Adrenal gland (tissue), 12 donors: ENCODE measurements around the gene MRPS10. TPM values are rescaled to one million over a fixed set of nuclear protein-coding genes. Genes with fewer than 3 reads are reported as not detected.

Experiments used
- DNase-seq, 7 donors: peaks; one replicate each; pipeline ENCODE4 v3.0.0-alpha.2; 2019 to 2020
- H3K27ac ChIP-seq, 5 donors: fragments of 200-600 bp; sonication (generic) in 4 of 5; 1 replicate in 3 of 5; 2 replicates in 2 of 5; pipeline versions ENCODE4 v1.5.1 to v1.8.0; 2016 to 2020; ENCODE audit warnings: mild to moderate bottlenecking in 1 of 5
- H3K27me3 ChIP-seq: fragments of 200-600 bp; 2 replicates; pipeline ENCODE4 v1.8.0; 2021
- H3K36me3 ChIP-seq, 2 donors: fragments of 200-600 bp; replicated peaks in 1 of 2; 1 replicate in 1 of 2; 2 replicates in 1 of 2; pipeline versions ENCODE4 v1.5.1 to v1.8.0; 2018 to 2022
- H3K4me1 ChIP-seq, 2 donors: fragments of 200-600 bp; replicated peaks in 1 of 2; 1 replicate in 1 of 2; 2 replicates in 1 of 2; pipeline versions ENCODE4 v1.5.1 to v1.8.0; 2018 to 2021
- H3K4me3 ChIP-seq, 4 donors: fragments of 200-600 bp; sonication (generic) in 3 of 4; one replicate each; pipeline ENCODE4 v1.5.1; 2016 to 2018
- H3K9me3 ChIP-seq, 3 donors: fragments of 200-600 bp; sonication (generic) in 1 of 3; replicated peaks in 1 of 3; 1 replicate in 2 of 3; 2 replicates in 1 of 3; pipeline versions ENCODE4 v1.5.1 to v1.8.0; 2016 to 2021
- POLR2A ChIP-seq, 2 donors: fragments of 450-650 bp; IDR thresholded peaks; one replicate each; pipeline ENCODE4 v1.6.1; 2017; ENCODE audit warnings: antibody characterized with exemption in 2 of 2, mild to moderate bottlenecking in 2 of 2, moderate library complexity in 1 of 2
- WGBS, 4 donors: extraction: QIAGEN DNeasy Blood & Tissue Kit in 2 of 4; methylation state at CpG; one replicate each; pipeline versions ENCODE4 v1.1.5 to v1.1.7; 2013 to 2017; 5-methylcytosine and 5-hydroxymethylcytosine counted together
- intact Hi-C, 2 donors: fragments of 100-400 bp; cut with DNase I; formaldehyde crosslinking; loops; one replicate each; pipeline versions ENCODE4 v1.14.1 to v1.15.0; 2022 to 2023
- polyA plus RNA-seq, 3 donors: library from polyadenylated mRNA; stranded (reverse); fragments of 200-250 nt in 2 of 3; fragments of 350-450 nt in 1 of 3; fragmentation: Illumina TruSeq in 1 of 3; extraction: RNeasy Lipid Tissue Mini Kit (QIAGEN cat#74804) in 1 of 3; gene quantifications; one replicate each; pipeline ENCODE4 v1.2.3, GENCODE V29; 2013 to 2014
- total RNA-seq, 9 donors: library from RNA; depleted of rRNA in 4 of 9; stranded (reverse); fragments of >200 nt in 4 of 9; fragments of 120-200 nt in 1 of 9; fragmentation: NEBNext Ultra II Directional in 1 of 9; extraction: Animal tissue kit (Norgen Biotek cat#: 25700) in 1 of 9; gene quantifications; one replicate each; pipeline versions ENCODE4 v1.1.0 to v1.2.4, GENCODE V29; 2013 to 2023
- TF ChIP-seq, protein P1 (sequence below), 6 experiments: fragments of 450-650 bp in 4 of 6; fragments of 200-600 bp in 2 of 6; sonication (generic) in 1 of 6; IDR thresholded peaks; 1 replicate in 5 of 6; 2 replicates in 1 of 6; pipeline versions ENCODE4 v1.5.1 to v1.8.0; 2016 to 2021; ENCODE audit warnings: antibody characterized with exemption in 6 of 6, mild to moderate bottlenecking in 2 of 6, moderate library complexity in 1 of 6
- donor health status: healthy with polysubstance abuse.
- donor health status: Bipolar disorder and iron deficiency.
- donor health status: DM: yes; HTN: yes; CAD: no.
- donor health status: DM: no; HTN: no; CAD: no.
- donor health status: DM: no; HTN: no; CAD: no.
- donor health status: DM: yes; HTN: yes; CAD: no.

MRPS10 gene
- total and polyA plus RNA-seq, 12 donors: 14.7 to 67.4 (median 34.0) TPM

DNA sequence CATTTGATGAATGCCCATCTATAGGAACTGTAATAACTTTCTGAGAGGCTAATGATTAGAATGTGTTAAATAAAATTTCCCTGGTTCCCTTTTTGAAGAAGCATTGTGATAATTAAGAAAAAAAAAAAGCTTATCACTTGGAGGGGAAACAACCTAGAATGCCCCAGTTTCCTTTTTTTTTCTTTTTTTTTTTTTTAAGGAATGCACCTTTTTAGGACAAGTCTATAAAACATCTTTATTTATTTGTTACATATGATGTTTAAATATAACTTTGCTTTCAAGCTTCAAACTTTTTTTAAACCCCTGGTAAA, 7.3 kb upstream of the MRPS10 start:
- no peak for DNase-seq
- H3K4me1 ChIP-seq: peaks cover 0 to 14% of the 10 kb centered on the region in 2 donors
- H3K27me3 ChIP-seq: no peaks in the 10 kb centered on the region
- intact Hi-C loops: no loop called here
- H3K4me3 ChIP-seq: no peak overlapping the region
- TF ChIP-seq, protein P1, sequence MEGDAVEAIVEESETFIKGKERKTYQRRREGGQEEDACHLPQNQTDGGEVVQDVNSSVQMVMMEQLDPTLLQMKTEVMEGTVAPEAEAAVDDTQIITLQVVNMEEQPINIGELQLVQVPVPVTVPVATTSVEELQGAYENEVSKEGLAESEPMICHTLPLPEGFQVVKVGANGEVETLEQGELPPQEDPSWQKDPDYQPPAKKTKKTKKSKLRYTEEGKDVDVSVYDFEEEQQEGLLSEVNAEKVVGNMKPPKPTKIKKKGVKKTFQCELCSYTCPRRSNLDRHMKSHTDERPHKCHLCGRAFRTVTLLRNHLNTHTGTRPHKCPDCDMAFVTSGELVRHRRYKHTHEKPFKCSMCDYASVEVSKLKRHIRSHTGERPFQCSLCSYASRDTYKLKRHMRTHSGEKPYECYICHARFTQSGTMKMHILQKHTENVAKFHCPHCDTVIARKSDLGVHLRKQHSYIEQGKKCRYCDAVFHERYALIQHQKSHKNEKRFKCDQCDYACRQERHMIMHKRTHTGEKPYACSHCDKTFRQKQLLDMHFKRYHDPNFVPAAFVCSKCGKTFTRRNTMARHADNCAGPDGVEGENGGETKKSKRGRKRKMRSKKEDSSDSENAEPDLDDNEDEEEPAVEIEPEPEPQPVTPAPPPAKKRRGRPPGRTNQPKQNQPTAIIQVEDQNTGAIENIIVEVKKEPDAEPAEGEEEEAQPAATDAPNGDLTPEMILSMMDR (IDR thresholded peaks at IDR 0.05): no peak
- TF ChIP-seq POLR2A (IDR thresholded peaks at IDR 0.05): no peak
- H3K9me3 ChIP-seq: no peaks in the 10 kb centered on the region
- H3K36me3 ChIP-seq: peaks cover 0 to 9% of the 10 kb centered on the region in 2 donors
- H3K27ac ChIP-seq: no peak overlapping the region

DNA sequence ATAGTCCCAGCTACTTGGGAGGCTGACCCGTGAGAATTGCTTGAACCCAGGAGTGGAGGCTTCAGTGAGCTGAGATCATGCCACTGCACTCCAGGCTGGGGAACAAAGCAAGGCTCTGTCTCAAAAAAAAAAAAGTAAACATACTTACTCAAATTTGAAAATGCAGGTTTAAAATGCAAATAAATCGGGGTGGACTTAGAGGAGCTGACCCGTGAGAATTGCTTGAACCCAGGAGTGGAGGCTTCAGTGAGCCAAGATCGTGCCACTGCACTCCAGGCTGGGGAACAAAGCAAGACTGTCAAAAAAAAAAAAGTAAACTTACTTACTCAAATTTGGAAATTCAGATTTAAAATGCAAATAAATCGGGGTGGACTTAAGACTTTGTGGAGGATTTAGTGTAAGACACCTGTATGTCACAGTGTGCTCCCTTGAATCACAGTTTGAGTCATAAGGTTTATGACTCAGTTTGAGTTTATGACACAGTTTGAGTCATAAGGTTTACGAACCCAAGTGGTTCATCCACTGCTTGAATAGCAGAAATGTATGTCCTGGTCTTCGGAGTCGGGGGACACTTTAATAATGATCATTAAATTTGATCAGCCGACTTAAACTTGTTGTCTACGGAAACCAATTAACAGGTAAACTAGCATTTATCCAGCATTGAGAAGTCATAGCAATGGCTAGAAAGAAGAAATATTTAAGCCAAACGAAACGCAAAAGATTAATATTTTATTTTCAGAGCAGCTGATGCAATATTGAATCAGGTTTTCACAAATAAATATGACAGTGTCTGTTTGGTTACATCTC, 6.8 kb upstream of the MRPS10 start:
- Histone ChIP-seq H3K9me3 (no peaks in the 10 kb centered on the region), H3K4me3 (no peak overlapping the region), H3K4me1 (peaks cover 0 to 14% of the 10 kb centered on the region in 2 donors), H3K36me3 (peaks cover 0 to 9% of the 10 kb centered on the region in 2 donors), H3K27ac (no peak overlapping the region), H3K27me3 (no peaks in the 10 kb centered on the region)
- DNase-seq: no peak
- TF ChIP-seq, protein P1 (IDR thresholded peaks at IDR 0.05): no peak
- TF ChIP-seq POLR2A (IDR thresholded peaks at IDR 0.05): no peak
- 55 to 82% (median 78%) methylated on average over 12 of the region's 12 CpGs for WGBS, 4 donors
- intact Hi-C loops: no loop called here

DNA sequence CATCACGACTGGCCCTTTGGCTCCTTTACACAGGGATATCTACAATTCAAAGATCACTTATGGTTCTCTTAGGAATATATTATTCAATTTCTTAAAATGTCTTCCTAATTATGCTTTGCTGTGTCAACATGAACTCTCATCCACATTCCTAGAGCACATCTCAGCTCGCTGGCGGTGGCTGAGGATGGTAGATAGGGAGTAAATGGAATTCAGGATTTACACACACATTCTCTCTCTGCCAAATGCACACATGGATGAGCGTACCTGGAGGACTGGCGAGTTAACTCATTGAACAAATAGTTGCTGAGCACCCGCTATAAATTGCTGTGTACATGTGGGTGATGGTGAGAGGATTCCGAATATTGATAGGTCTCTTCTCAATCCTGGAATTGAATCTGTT, 4.8 kb upstream of the MRPS10 start:
- no peak for DNase-seq
- peaks cover 0 to 14% of the 10 kb centered on the region in 2 donors for H3K4me1 ChIP-seq
- no peaks in the 10 kb centered on the region for H3K27me3 ChIP-seq
- no peak overlapping the region for H3K4me3 ChIP-seq
- TF ChIP-seq, protein P1 (IDR thresholded peaks at IDR 0.05): no peak
- no peak for TF ChIP-seq POLR2A (IDR thresholded peaks at IDR 0.05)
- WGBS, 4 donors: 78 to 93% (median 83%) methylated on average over 7 of the region's 7 CpGs
- H3K36me3 ChIP-seq: no peaks in the 10 kb centered on the region
- H3K27ac ChIP-seq: no peak overlapping the region
- no peaks in the 10 kb centered on the region for H3K9me3 ChIP-seq
- intact Hi-C loops: no loop called here

DNA sequence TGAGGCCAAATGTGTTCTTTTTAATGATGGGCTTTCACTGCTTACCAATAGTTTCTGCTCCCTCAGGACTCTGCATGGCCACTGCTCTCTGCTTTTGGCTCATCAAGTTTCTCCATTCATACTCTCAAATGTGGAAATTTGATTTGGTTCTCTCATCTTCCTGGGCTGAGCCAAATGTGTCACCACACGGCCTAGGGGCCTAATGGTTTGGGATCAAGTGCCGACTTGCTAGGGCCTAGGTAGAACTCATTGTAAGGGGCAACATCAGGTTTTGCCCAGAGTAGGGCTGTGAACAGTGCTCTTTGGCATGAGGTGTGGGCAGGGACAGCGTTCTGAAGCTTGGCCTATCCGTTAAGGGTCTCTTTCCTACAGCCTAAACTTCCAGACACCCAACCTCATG, 3.9 kb upstream of the MRPS10 start:
- no peak for DNase-seq
- TF ChIP-seq, protein P1 (IDR thresholded peaks at IDR 0.05): no peak
- TF ChIP-seq POLR2A (IDR thresholded peaks at IDR 0.05): no peak
- no peaks in the 10 kb centered on the region for H3K36me3 ChIP-seq
- peaks cover 7 to 14% of the 10 kb centered on the region in 2 donors for H3K4me1 ChIP-seq
- no peak overlapping the region for H3K4me3 ChIP-seq
- no peaks in the 10 kb centered on the region for H3K27me3 ChIP-seq
- H3K9me3 ChIP-seq: no peaks in the 10 kb centered on the region
- H3K27ac ChIP-seq: no peak overlapping the region
- intact Hi-C loops: no loop called here
- WGBS, 4 donors: 87 to 93% (median 90%) methylated on average over 4 of the region's 4 CpGs
